NT2/D1 (cell line): ENCODE measurements around the gene UGGT2.

Source experiments
- SUZ12 ChIP-seq: IDR thresholded peaks from 2 replicates; pipeline ENCODE4 v1.6.1; 2011; ENCODE audit not compliant: insufficient read length, insufficient read depth; ENCODE audit errors: extremely low read depth
- YY1 ChIP-seq: IDR thresholded peaks from 2 replicates; pipeline ENCODE4 v1.6.1; 2011; ENCODE audit not compliant: insufficient read length, insufficient read depth
- ZNF274 ChIP-seq: IDR thresholded peaks from 2 replicates; pipeline ENCODE4 v1.6.1; 2011; ENCODE audit warnings: mild to moderate bottlenecking, low read depth, low read length

DNA sequence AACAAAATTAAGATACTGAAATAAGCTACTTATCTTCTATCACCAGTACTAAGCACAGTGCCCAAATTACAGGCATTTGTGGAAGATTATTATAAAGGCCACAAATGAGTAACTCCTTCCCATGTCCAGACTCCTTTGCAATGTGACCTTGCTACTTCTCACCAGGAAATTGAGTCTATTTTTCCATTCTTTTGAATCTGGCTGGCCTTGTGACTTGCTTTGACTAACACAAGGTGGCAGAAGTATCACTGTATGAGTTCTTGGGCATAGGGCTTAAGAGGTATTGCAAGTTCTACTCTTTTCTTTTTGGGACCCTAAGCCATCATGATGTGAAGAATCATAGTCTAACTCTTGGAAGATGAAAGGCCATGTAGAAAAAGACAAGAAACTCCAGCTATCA lies 49.9 kb downstream of the UGGT2 start:
- no peak for TF ChIP-seq ZNF274
- TF ChIP-seq YY1, result no peak
- TF ChIP-seq SUZ12, result no peak
